HEK293T (cell line): ENCODE data around the gene OPHN1.

Experiments used
- CTCF ChIA-PET: fragments of 350-600 bp; formaldehyde crosslinking; extraction: SDS; loops from one replicate; lab custom pipeline; 2021; ENCODE audit warnings: antibody characterized with exemption, inconsistent platforms; lab: Yijun Ruan, JAX
- POLR2A ChIA-PET: fragments of 350-600 bp; formaldehyde crosslinking; extraction: SDS; loops from one replicate; lab custom pipeline; 2020; ENCODE audit warnings: antibody characterized with exemption, inconsistent platforms; lab: Yijun Ruan, JAX
- DNase-seq: peaks from one replicate; pipeline ENCODE4 v3.0.0; 2012; ENCODE audit warnings: mixed read lengths; ENCODE audit errors: extremely low spot score
- ARNT ChIP-seq: fragments of 450-650 bp; IDR thresholded peaks from 2 replicates; pipeline ENCODE4 v1.6.1; 2017; ENCODE audit warnings: mild to moderate bottlenecking
- BHLHE40 ChIP-seq: fragments of 450-650 bp; IDR thresholded peaks from 2 replicates; pipeline ENCODE4 v1.6.1; 2016; ENCODE audit warnings: mild to moderate bottlenecking, moderate library complexity, borderline replicate concordance
- CTBP1 ChIP-seq: fragments of 450-650 bp; IDR thresholded peaks from 2 replicates; pipeline ENCODE4 v1.6.1; 2016; ENCODE audit warnings: borderline replicate concordance
- ELF4 ChIP-seq: fragments of 450-650 bp; IDR thresholded peaks from 2 replicates; pipeline ENCODE4 v1.6.1; 2017; ENCODE audit warnings: antibody characterized with exemption
- FOXA1 ChIP-seq: fragments of 450-650 bp; IDR thresholded peaks from 2 replicates; pipeline ENCODE4 v1.6.1; 2016; ENCODE audit warnings: mild to moderate bottlenecking
- FOXK2 ChIP-seq: fragments of 450-650 bp; IDR thresholded peaks from 2 replicates; pipeline ENCODE4 v1.6.1; 2016; ENCODE audit warnings: mild to moderate bottlenecking
- FOXM1 ChIP-seq: fragments of 450-650 bp; IDR thresholded peaks from 2 replicates; pipeline ENCODE4 v1.6.1; 2017; ENCODE audit warnings: mild to moderate bottlenecking, borderline replicate concordance
- HDGF ChIP-seq: fragments of 450-650 bp; IDR thresholded peaks from 2 replicates; pipeline ENCODE4 v1.6.1; 2017; ENCODE audit warnings: antibody characterized with exemption, borderline replicate concordance
- L3MBTL2 ChIP-seq: fragments of 450-650 bp; conservative IDR thresholded peaks from 2 replicates; pipeline ENCODE4 v1.6.1; 2016; ENCODE audit warnings: mild to moderate bottlenecking
- LEF1 ChIP-seq: fragments of 450-650 bp; IDR thresholded peaks from 2 replicates; pipeline ENCODE4 v1.6.1; 2017; ENCODE audit warnings: mild to moderate bottlenecking, borderline replicate concordance
- NFRKB ChIP-seq: fragments of 450-650 bp; IDR thresholded peaks from 2 replicates; pipeline ENCODE4 v1.6.1; 2016; ENCODE audit warnings: mild to moderate bottlenecking, moderate library complexity
- PKNOX1 ChIP-seq: fragments of 450-650 bp; IDR thresholded peaks from 2 replicates; pipeline ENCODE4 v1.6.1; 2016
- SP1 ChIP-seq: fragments of 450-650 bp; IDR thresholded peaks from 2 replicates; pipeline ENCODE4 v1.6.1; 2017
- SUZ12 ChIP-seq: fragments of 450-650 bp; IDR thresholded peaks from 2 replicates; pipeline ENCODE4 v1.6.1; 2016; ENCODE audit warnings: mild to moderate bottlenecking
- TARDBP ChIP-seq: fragments of 450-650 bp; IDR thresholded peaks from 2 replicates; pipeline ENCODE4 v1.6.1; 2016
- ZNF384 ChIP-seq: fragments of 450-650 bp; IDR thresholded peaks from 2 replicates; pipeline ENCODE4 v1.6.1; 2016

Gene OPHN1

DNA sequence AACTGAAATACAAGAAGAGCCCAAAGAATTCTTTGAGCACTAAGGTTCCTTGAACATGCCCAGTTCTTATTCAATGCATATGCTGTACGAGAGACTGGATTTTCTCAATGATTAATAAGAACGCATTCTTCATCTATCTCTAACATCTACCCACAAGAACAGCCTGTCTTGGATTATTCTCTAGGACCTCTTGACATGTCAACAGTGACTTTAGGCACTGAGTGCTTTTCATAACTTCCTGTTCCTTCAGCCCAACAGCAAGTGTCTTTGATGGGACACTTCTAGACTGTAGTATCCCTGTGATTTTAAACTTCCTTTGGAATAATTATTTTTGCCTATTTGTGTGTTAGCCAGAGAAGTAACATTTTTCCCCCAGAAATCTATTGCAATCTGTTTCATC, 69.3 kb downstream of the OPHN1 start:
- POLR2A ChIA-PET = no interaction called here
- TF ChIP-seq TARDBP = no peak
- TF ChIP-seq HDGF = no peak
- no peak for TF ChIP-seq SUZ12
- no peak for TF ChIP-seq FOXA1
- TF ChIP-seq ARNT = no peak
- no peak for TF ChIP-seq BHLHE40
- no peak for TF ChIP-seq PKNOX1
- no peak for TF ChIP-seq FOXK2
- TF ChIP-seq ZNF384 = no peak
- TF ChIP-seq CTBP1 = no peak
- CTCF ChIA-PET = no interaction called here
- no peak for DNase-seq

DNA sequence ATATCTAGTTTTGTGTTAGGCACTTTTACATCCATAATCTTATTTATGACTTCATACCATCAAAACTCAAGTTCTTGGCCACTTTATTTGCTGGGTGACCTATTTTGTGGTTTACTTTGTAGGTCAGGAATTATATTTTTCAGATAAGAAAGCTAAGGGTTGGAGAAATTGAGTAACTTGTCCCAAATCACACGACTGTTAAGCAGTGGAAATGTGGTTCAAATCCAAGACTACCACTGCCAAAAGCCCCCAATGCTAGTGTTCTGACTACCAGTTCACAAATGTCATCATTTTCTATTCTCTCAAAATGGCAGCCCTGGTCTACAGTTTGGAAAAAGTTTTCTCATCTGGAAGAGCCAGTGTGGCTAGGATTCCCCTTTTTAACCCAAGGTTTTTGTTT, 74.6 kb downstream of the OPHN1 start:
- CTCF ChIA-PET = no interaction called here
- POLR2A ChIA-PET = no interaction called here
- no peak for DNase-seq
- no peak for TF ChIP-seq NFRKB

GRCh38 chrX:68355629-68355920, 77.7 kb downstream of the OPHN1 start:
- no peak for DNase-seq
- ChIA-PET CTCF (no interaction called here), POLR2A (no interaction called here)
- TF ChIP-seq BHLHE40 (no peak), LEF1 (no peak), TARDBP (no peak), ARNT (no peak), HDGF (no peak), ZNF384 (no peak), FOXK2 (no peak), SUZ12 (no peak), L3MBTL2 (no peak), SP1 (no peak), FOXA1 (no peak), FOXM1 (no peak), ELF4 (no peak), CTBP1 (no peak), NFRKB (no peak)

- CTCF ChIA-PET = no interaction called here
- POLR2A ChIA-PET = no interaction called here
- no peak for DNase-seq
Measured at GRCh38 chrX:68354879-68355628, 78.2 kb downstream of the OPHN1 start.

GRCh38 chrX:68345025-68345424, 88.3 kb downstream of the OPHN1 start:
- ChIA-PET POLR2A (no interaction called here), CTCF (no interaction called here)
- no peak for DNase-seq
- TF ChIP-seq FOXM1 (no peak), FOXA1 (no peak), L3MBTL2 (no peak), HDGF (no peak), SUZ12 (no peak), TARDBP (no peak), NFRKB (no peak), PKNOX1 (no peak), CTBP1 (no peak), ELF4 (no peak), ARNT (no peak), FOXK2 (no peak), SP1 (no peak), BHLHE40 (no peak), ZNF384 (no peak), LEF1 (no peak)

More at GRCh38 chrX:68354879-68355628, 78.2 kb downstream of the OPHN1 start:
- TF ChIP-seq BHLHE40 = no peak
- TF ChIP-seq FOXM1 = no peak
- no peak for TF ChIP-seq LEF1
- TF ChIP-seq ELF4 = no peak
- no peak for TF ChIP-seq ZNF384
- peak; percentile 80 for TF ChIP-seq PKNOX1
- no peak for TF ChIP-seq HDGF
- TF ChIP-seq SUZ12 = no peak

DNA sequence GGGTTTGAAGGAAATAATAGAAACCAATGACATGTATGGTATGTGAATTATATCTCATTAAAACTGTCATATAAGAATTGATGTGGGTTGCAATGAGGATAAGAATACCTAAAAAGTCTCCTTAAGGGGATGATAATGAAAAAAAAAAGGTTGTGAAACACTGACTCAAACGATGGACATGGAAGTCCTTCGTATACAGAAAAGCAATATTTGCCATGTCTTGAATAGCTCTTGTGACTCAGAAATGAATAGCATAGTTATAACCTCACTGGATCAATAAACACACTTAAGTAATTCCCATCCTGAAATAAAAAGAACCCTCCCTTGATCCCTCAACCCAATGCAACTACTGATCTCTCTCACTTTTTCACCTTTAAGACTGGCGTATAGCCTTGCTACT, 89.7 kb downstream of the OPHN1 start:
- ChIA-PET POLR2A (no interaction called here), CTCF (no interaction called here)
- no peak for TF ChIP-seq SUZ12
- no peak for TF ChIP-seq PKNOX1
- no peak for TF ChIP-seq FOXM1
- no peak for TF ChIP-seq ELF4
- no peak for DNase-seq
